ENCODE results near the gene ANKRD11.
A peak's percentile ranks its signal among the peaks of the same experiment; 100 is the strongest.
"Not testable (repeated sequence)": the region's sequence is repeated elsewhere in the genome, so short reads cannot be mapped to it uniquely, and the experiment has no call there.

Gene ANKRD11

DNA sequence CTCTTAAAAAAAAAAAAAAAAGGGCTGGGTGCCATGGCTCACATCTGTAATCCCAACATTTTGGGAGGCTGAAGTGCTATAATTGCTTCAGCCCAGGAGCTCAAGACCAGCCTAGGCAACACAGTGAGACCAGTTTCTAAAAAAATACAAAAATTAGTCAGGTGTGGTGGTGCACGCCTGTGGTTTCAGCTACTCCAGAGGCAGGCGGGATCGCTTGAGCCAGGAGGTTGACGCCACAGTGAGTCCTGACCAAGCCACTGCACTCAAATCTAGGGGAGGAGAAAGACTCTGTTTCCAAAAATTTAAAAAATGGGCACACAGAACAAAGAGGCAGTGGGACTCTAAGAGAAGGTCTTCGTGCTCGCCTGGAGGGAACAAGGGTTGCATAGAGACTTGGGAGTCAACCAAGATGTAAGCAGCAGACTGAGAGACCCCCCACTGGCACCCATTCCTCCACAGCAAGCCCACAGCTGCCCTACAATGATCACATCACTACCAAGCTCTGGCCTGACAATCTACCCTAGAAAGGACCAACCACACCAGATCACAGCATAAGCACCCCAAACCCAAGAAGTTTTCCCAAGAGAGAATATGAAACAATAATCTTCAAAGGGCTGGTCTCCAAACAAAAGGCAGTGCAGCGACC, 121.6 kb downstream of the ANKRD11 start:
- no peak for DNase-seq (ENCODE audit: low read depth in 2 of 2, low spot score in 1 of 2)

DNA sequence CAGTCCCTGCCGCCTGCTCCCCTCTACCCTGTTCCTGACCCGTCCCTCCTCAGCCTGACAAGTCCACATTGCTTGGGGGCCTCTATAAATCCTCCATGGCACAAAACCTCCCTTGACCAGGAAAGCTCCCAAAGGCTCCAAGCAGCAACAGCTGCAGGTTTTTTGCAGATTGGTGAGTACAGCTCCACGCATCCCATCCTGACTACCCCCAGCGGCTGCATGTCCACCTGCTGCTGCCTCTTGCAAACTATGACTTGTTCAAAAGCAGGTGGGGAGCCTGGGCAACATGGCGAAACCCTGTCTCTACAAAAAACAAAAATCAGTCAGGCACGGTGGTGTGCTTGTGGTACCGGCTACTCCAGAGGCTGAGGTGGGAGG, 122.8 kb downstream of the ANKRD11 start:
- no peak for DNase-seq (ENCODE audit: low read depth in 2 of 2, low spot score in 1 of 2)

DNA sequence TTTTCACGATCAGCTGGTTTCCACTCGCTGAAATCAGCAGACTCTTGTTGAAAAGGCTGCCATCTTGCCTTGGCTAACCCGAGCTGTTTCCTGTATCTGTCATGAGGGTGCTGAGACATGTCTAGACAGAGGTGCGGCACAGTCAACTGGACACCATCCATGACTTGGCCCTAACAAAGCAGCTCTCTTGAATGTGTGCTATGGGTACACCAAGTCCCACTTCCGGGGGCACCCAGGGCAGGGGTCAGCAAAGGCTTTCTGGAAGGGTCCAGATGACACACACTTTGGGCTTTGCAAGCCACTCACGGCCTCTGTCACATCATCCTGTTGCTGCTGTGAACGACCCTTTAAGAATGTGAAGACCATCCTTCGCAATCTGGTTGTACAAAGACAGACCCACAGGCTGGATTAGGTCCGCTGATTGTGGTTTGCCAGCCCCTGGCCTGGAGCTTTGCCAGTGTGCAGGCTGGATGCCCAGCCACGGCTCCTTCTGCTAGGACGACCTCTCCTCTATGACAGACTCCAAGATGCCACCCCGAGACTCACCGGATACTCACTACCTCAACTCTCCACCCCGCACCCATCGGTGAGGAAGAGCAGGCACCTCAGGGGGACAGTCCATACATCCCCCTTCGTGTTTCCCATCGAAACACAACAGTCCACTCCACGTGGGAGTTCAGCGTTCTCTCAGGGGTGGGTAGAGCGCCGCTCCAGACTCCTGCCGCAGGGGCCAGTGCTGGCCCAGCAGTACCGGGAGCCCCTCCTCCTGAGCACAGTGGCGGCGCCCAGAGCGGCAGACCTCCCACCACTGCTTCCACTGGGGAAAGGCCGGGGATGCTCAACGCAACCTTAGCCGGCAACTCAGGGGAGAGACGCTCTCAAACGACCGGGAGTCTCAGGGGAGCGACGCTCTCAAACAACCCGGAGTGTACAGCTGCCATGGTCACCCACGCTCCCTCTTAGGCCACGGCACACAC, 123.5 kb downstream of the ANKRD11 start:
- DNase-seq (ENCODE audit: low read depth in 2 of 2, low spot score in 1 of 2) = no peak

DNA sequence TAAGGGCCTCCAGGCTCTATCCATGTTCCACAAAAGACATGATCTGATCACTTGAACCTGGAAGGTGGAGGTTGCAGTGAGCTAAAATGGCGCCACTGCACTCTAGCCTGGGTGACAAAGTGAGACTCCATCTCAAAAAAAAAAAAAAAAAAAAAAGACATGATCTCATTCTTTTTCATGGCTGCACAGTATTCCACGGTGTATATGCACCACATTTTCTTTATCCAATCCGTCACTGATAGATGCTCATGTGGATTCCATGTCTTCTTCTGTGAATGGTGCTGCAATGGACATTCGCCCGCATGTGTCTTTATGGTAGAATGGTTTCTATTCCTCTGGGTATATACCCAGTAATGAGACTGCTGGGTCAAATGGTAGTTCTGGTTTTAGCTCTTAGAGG, 124.4 kb downstream of the ANKRD11 start:
- no peak for DNase-seq (ENCODE audit: low read depth in 2 of 2, low spot score in 1 of 2)

DNA sequence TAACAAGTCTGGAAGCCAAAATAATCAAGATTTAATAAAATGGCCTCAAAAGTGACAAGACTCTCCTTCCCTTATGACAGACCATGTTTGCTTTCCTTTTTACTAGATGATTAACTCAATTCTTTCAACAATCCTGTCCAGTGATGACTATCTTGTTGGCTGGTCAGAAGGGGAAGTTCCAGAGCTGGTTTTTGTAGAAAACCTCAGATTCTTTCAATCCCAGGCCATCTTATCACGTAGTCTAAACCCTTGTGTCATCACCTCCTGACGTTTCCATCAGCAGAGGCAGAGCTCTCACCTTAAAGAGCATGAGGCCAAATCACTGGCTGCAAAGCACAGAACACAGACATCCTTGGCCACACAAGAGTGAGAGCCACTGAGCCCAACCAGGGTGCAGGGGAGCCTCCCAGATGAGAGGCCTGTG, 125.3 kb downstream of the ANKRD11 start:
- no peak for DNase-seq (ENCODE audit: low read depth in 2 of 2, low spot score in 1 of 2)

DNA sequence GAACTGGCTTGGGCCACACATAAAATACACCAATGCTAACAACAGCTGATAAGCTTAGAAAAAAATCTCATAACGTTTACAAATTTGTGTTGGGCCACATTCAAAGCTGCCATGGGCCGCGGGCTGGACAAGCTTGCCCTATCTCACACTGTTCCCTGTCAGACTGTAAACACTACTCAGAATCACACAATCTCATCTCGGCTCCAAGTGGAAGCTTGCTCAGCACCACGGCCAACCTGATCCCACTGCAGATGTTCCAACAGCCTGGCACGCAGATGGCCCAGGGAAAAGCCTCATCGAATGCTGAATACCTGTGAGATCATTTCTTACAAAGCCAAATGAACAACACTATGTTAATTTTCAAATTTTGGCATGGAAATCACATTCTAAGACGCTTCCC, 125.8 kb downstream of the ANKRD11 start:
- DNase-seq (ENCODE audit: low read depth in 2 of 2, low spot score in 1 of 2) = no peak

DNA sequence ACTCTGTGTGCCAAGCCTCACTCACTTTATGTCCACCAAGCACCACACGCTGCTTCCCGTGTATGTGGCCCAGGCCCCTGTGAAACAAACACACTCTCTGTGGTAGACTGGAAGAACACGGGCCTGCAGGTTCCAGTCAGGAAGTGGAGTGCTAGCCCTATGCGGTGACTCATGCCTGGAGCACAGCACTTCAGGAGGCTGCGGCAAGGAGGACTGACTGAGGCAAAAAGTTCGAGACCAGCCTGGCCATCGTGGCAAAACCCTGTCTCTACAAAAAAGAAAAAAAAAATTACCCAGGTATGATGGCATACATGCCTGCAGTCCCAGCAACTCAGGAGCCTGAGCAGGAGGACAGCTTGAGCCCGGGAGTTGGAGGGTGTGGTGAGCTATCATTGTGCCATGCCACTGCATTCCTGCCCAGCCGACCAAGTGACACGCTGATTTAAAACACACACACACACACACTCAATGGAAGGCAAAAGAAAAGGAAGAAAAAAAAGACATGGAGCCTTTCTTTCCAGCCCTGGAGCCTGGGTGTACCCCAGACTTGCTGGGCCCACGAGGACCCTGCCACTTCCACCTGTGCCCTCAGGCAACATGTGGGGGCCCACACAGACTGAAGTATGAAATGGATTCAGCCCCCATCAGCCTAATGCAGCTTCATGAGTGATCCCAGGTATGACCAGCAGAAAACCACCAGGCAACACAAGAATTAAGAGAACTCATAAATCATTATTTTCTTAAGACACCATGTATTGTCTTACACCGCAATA, 126.6 kb downstream of the ANKRD11 start:
- DNase-seq (ENCODE audit: low read depth in 2 of 2, low spot score in 1 of 2) = no peak

DNA sequence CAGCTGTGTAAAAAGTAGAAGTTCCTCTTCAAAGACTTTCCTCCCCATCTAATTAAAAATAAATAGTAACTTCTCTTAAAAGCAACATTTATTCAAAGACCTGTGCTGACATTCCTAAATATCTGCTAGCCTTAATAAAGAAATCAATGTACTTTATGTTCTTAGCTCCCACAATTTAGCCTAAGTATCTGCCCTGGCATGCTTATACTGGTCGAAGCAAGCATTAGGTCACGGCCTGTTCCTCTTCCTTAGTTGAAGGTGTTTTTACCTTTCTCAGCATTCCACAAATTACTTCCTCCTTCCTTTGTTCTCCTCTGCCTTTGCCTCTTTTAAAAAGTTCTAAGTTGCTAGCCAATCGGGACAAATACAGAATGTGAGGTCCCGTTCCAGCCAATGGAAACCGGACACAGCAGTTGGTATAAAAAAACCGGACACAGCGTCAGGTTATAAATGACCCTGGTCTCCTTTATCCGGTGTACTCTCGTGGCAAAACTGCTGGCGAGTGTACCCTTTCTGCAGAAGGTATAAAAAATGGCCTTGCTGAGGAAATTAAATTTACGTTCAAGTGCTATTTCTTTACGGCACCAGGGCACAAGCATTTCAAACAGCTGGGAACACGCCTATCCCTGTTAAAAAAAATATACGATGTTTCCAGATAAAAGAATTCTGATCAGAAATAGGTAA, 127.7 kb downstream of the ANKRD11 start:
- DNase-seq (ENCODE audit: low read depth in 2 of 2, low spot score in 1 of 2) = not testable (repeated sequence)

DNA sequence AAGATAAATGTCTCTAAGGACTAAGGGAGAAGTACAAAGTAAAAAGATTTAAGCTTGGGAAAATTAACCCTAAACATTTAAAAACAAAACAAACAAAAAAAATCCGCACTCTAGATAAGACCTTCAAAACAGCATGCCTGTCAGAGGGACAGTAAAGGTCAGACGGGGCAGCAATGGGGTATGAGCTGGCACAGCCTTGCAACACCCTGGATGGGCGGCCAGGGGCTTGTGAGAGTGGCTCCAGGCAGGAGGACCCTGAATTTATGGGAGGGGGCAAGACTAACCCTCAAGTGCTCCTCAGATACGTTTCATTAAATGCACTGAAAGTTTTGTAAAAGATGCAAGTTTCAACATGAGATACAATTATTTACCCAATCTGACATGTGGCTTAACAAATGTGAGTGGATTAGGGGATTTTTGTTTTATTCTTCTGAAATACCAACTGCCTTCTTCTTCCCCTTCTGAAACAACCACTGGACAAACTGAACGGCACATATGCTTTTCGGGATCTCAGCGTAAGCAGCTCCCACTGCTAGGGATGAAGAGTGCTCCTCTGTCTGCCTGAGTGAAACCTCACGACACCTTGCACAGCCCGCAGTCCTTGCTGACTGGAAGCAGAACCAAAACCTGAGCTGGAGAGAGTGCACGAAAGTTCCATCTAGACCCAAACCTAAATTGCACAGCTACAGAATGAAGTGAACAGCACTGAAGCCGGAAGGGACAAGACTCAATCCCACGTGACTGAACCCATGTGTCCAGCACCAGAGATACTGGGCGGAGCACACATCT, 128.4 kb downstream of the ANKRD11 start:
- no peak for DNase-seq (ENCODE audit: low read depth in 2 of 2, low spot score in 1 of 2)

DNA sequence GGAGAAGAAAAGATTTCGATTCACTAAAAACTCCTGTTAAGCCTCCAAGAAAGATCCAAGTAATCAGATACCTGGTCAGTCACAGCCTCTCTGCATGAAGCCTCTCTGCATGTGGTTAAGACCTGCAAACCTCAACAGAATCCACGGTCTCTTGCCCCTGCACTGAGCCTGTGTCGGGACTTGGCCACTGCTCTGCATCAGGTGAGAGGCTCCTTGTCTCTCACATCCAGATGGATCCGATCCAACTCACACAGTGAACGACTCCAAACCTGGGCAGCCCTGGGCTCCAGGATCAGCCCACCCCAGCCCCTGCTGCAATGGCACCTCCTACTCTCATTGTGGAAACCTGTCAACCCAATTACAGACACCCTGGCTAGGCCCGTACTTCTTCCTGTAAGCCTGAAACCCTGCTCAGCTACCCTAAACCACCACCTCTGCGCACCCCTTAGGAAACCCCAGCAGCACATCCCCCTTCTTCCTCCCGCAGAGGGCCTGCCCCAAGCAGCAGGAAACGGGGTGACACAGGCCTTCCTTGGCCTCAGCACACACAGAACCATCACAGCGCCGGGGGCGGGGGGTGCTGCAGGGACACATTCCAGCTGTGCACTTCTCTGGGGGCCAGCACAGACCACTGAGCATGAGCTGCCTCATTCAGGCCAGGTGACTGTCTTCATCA, 129.5 kb downstream of the ANKRD11 start:
- DNase-seq (ENCODE audit: low read depth in 2 of 2, low spot score in 1 of 2) = peak; percentile 46 to 51

DNA sequence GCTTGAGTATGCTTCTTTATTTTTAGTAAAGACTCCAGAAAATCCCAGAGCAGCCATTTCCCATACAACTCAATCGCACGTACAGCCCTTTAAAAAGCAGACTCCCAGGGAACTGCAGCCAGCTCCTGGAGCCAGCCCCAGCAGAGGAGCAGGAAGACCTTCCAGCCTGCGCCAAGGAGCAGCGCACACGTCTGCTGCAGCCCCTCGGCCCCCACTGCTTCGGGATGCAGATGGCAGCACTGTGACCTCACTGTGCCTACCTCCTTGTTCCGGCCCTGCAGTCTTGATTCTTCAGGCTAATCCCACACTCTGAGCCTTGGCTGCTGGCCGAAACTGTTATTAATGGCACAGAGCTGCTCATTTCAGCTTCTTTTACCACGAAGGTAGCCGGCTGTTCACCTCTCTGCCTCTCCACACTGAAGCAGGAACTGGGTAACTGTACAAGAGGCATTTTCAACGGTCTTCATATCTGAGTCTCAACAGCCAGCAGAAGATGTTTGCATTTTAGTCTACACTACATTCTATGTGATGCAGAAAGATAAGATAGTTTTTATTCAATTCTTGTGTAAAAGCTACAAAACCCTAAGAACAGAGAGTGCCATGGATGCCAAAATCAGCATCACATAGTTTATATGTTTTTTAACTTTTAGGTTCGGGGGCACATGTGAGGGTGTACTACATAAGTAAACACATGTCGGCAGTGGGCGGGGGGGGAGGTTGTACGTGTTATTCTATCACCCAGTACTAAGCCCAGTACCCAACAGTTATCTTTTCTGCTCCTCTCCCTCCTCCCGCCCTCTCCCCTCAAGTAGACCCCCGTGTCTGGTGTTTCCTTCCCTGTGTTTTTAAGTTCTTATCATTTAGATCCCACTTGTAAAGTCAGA, 130.9 kb downstream of the ANKRD11 start:
- no peak for DNase-seq (ENCODE audit: low read depth in 2 of 2, low spot score in 1 of 2)

DNA sequence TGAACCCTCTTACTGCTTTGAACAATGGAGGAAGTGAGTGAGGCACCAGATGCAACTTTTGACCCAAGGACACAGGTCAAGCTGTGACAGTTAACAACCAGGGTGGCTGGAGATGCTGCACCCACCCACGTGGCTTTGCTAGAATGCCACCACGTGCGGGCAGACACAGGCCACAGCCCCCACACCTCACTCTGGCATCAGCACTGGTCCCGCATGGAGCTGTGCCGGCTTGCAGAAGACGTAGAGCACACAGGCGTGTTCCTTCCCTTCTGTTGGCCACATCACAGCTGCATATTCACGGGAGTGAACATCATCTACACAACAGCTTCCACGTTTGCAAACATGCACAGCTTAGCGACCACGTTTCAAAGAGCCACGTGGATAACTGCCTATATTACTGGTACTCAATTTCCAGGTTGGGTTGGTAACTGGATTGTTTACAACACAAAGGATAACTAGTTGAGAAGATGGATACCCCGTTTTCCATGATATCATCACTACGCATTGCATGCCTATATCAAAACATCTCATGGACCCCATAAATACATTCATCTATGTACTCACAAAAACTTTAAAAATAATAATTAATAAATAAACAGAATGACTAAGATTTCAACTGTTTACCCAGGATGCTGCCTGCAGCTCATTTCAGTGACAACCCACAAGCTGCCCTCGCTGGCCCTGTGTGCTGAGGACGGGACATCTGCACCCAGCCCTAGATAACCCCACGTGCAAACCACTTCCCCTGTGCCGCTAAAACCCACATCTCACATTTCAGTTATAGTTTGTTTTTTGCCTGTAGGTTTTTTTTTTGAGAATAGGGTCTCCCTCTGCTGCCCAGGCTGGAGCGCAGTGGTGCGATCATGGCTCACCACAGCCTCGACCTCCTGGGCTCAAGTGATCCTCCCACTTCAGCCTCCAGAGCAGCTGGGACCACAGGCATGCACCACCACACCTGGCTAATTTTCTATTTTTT, 132.0 kb downstream of the ANKRD11 start:
- DNase-seq (ENCODE audit: low read depth in 2 of 2, low spot score in 1 of 2) = no peak

DNA sequence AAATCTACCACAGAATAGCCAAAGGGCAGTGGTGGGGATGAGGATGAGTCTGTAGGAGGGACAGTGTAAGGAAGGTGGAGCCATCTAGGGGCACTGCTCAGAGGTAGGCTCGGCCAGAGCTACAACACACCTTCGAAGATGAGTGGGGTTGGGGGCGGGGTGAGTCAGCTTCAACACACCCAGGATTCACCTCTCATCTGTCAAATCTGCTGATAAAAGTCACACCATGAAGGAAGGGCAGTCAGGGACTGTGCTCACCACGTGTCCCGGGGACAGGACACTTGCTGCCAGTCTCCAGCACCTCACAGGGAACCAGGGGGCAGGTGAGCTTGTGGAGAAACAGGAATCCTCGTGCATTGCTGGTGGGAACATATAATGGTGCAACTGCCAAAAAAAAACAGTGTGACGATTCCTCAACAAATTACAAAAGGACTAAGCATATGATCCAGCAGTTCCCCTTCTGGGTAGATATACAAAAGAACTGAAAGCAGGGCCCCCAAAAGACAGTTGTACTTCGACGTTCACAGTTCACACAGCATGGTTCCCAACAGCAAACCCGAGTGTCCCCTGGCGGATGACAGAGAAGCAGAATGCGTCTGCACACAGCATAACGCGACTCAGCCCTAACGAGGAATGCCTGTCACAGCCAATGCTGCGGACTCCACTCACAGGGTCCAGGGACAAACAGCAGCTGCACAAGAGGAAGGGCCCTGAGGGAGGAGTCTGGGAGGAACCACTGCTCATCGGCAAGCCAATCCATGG, 133.1 kb downstream of the ANKRD11 start:
- no peak for DNase-seq (ENCODE audit: low read depth in 2 of 2, low spot score in 1 of 2)

DNA sequence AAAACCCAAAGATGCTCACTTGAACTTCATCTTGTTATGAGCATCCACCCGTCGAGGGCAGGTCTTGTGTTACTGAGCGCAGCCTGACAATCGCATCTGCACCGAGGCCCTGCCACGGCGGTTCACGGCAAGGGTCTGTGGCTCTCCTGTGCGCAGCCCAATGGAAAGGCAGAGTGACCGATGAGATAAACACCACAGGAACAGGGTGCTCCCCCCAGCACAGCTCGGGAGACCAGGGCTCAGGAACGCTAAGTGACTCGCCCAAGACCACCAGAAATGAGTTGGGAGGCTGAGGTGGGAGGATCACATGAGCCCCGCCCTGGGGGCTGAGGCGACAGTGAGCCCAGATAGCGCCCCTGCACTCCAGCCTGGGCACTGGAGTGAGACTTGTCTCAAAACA, 134.7 kb downstream of the ANKRD11 start:
- DNase-seq (ENCODE audit: low read depth in 2 of 2, low spot score in 1 of 2) = no peak

DNA sequence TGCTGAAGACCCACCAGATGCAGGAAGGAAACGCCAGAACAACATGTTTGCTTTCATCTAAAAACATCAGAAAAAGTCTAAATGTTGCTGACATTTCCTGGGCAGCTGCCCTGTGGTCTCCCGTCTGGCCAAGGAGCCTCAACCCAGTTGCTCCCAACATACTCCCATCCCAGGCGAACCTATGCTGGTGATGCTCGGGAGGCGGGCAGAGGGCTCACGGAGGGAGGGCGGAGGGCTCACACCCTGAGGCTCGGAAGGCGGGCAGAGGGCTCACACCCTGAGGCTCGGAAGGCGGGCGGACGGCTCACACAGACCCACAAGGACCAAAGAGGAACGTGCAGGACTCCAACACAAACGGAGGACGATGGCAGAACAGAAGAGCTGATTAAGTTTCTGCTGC, 135.4 kb downstream of the ANKRD11 start:
- DNase-seq (ENCODE audit: low read depth in 2 of 2, low spot score in 1 of 2) = no peak

DNA sequence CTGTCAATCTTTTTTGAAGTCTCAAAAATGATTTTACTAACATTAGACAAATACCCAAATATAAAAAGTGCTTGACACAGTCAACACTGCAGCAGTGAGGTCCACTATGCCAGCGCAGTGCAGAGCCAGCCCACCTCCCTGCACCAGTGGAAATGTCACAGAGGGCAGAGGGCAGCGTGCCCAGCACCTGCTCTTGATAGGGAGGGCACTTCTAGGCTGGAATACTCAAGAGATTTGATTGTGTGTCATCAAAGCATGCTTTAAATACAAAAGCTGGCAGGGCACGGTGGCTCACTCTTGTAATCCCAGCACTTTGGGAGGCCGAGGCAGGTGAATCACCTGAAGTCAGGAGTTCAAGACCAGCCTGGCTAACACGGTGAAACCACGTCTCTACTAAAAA, 136.0 kb downstream of the ANKRD11 start:
- no peak for DNase-seq (ENCODE audit: low read depth in 2 of 2, low spot score in 1 of 2)
